SK-N-SH (cell line): ENCODE measurements around the gene PALM2AKAP2. TPM values are rescaled to one million over a fixed set of nuclear protein-coding genes. Genes with fewer than 3 reads are reported as not detected.
A peak's percentile ranks its signal among the peaks of the same experiment; 100 is the strongest.

ENCODE experiments used
- CTCF ChIA-PET: fragments of 300-600, 350-600 bp; formaldehyde crosslinking; extraction: SDS; loops from one replicate; lab custom pipeline; 2021; lab: Yijun Ruan, JAX
- POLR2A ChIA-PET: fragments of 350-600 bp; sonication (Branson Sonifier 250); formaldehyde crosslinking; extraction: SDS; loops from one replicate; lab custom pipeline; 2020; ENCODE audit warnings: antibody characterized with exemption, inconsistent platforms; lab: Yijun Ruan, JAX
- DNase-seq: peaks from one replicate; pipeline ENCODE4 v3.0.0; 2012
- H2AFZ ChIP-seq: fragments of 200-600 bp; sonication (generic); 2 replicates; pipeline ENCODE4 v1.8.1; 2016; ENCODE audit warnings: antibody characterized with exemption, mild to moderate bottlenecking, low read depth
- H3F3A ChIP-seq: fragments of 200-600 bp; sonication (generic); replicated peaks from 2 replicates; pipeline ENCODE3; 2016; ENCODE audit warnings: antibody characterized with exemption, mild to moderate bottlenecking; ENCODE audit not compliant: insufficient read depth
- H3K27ac ChIP-seq, 2 experiments: fragments of 200-500 bp in 1 of 2; fragments of 200-600 bp in 1 of 2; sonication (Bioruptor generic) in 1 of 2; sonication (generic), shearing (Covaris generic) in 1 of 2; 2 replicates each; pipeline versions ENCODE4 v1.5.1 to v1.6.1; 2014 to 2016; ENCODE audit warnings: low read depth in 2 of 2, inconsistent platforms in 1 of 2, low read length in 1 of 2, mild to moderate bottlenecking in 1 of 2, mixed read lengths in 1 of 2
- H3K27me3 ChIP-seq: fragments of 200-600 bp; sonication (generic), shearing (Covaris generic); 2 replicates; pipeline ENCODE4 v1.6.1; 2016; ENCODE audit warnings: mixed run types; ENCODE audit not compliant: insufficient read depth
- H3K36me3 ChIP-seq, 2 experiments: fragments of 200-500 bp in 1 of 2; fragments of 200-600 bp in 1 of 2; sonication (Bioruptor generic) in 1 of 2; sonication (generic) in 1 of 2; replicated peaks in 1 of 2; 2 replicates each; pipeline versions ENCODE3 to v1.5.1; 2014 to 2016; ENCODE audit warnings: low read length in 1 of 2, mild to moderate bottlenecking in 1 of 2; ENCODE audit not compliant: insufficient read depth in 2 of 2, control insufficient read depth in 1 of 2
- H3K4me1 ChIP-seq, 2 experiments: fragments of 200-500 bp in 1 of 2; fragments of 200-600 bp in 1 of 2; sonication (Bioruptor generic) in 1 of 2; sonication (generic), shearing (Covaris generic) in 1 of 2; 2 replicates each; pipeline versions ENCODE4 v1.5.1 to v1.6.1; 2014 to 2016; ENCODE audit warnings: low read depth in 1 of 2, low read length in 1 of 2, mixed run types in 1 of 2; ENCODE audit not compliant: insufficient read depth in 2 of 2, control insufficient read depth in 1 of 2
- H3K4me2 ChIP-seq: fragments of 200-600 bp; sonication (generic), shearing (Covaris generic); 2 replicates; pipeline ENCODE4 v1.6.1; 2017; ENCODE audit warnings: mixed run types
- H3K4me3 ChIP-seq, 2 experiments: fragments of 200-500 bp in 1 of 2; fragments of 200-600 bp in 1 of 2; sonication (Bioruptor generic) in 1 of 2; sonication (generic), shearing (Covaris generic) in 1 of 2; 2 replicates each; pipeline versions ENCODE4 v1.5.1 to v1.8.1; 2014 to 2016; ENCODE audit warnings: low read depth in 2 of 2, inconsistent platforms in 1 of 2, low read length in 1 of 2, mild to moderate bottlenecking in 1 of 2, mixed read lengths in 1 of 2, moderate library complexity in 1 of 2
- H3K79me2 ChIP-seq: fragments of 200-600 bp; sonication (generic); 2 replicates; pipeline ENCODE4 v1.8.1; 2017; ENCODE audit warnings: mild to moderate bottlenecking; ENCODE audit not compliant: insufficient read depth
- H3K9ac ChIP-seq: fragments of 200-600 bp; sonication (generic); 2 replicates; pipeline ENCODE4 v1.6.1; 2017; ENCODE audit warnings: mixed run types
- H3K9me2 ChIP-seq: fragments of 200-600 bp; sonication (generic); 2 replicates; pipeline ENCODE4 v1.6.1; 2017; ENCODE audit warnings: mixed run types
- H3K9me3 ChIP-seq: fragments of 200-600 bp; sonication (generic); 2 replicates; pipeline ENCODE4 v1.6.1; 2017; ENCODE audit warnings: mixed run types, mild to moderate bottlenecking, moderate library complexity
- H4K20me1 ChIP-seq: fragments of 200-600 bp; sonication (generic); 2 replicates; pipeline ENCODE4 v1.6.1; 2017; ENCODE audit warnings: mild to moderate bottlenecking, mixed run types; ENCODE audit not compliant: insufficient read depth
- CTCF ChIP-seq: fragments of 200-600 bp; sonication (generic); IDR thresholded peaks from 2 replicates; pipeline ENCODE4 v1.6.1; 2017; ENCODE audit warnings: antibody characterized with exemption, mild to moderate bottlenecking, moderate library complexity
- EP300 ChIP-seq, 2 experiments: IDR thresholded peaks; 2 replicates each; pipeline versions ENCODE4 v1.4.0 to v1.6.1; 2012; ENCODE audit warnings: borderline replicate concordance in 1 of 2, low read depth in 1 of 2, low read length in 1 of 2
- EZH2phosphoT487 ChIP-seq: fragments of 200-600 bp; sonication (generic); IDR thresholded peaks from 2 replicates; pipeline ENCODE4 v1.6.1; 2017; ENCODE audit warnings: low read depth, mixed run types, mild to moderate bottlenecking, antibody characterized with exemption, moderate library complexity, borderline replicate concordance
- FOSL2 ChIP-seq: IDR thresholded peaks from 2 replicates; pipeline ENCODE4 v1.4.0; 2012; ENCODE audit warnings: low read depth, mild to moderate bottlenecking, moderate library complexity, borderline replicate concordance
- FOXM1 ChIP-seq: IDR thresholded peaks from 2 replicates; pipeline ENCODE4 v1.4.0; 2012; ENCODE audit warnings: low read depth, mild to moderate bottlenecking
- JUND ChIP-seq: IDR thresholded peaks from 2 replicates; pipeline ENCODE4 v1.4.0; 2012
- MXI1 ChIP-seq: IDR thresholded peaks from 2 replicates; pipeline ENCODE4 v1.6.1; 2012; ENCODE audit warnings: mild to moderate bottlenecking, low read depth, low read length, improper control_type of control experiment
- NRF1 ChIP-seq: IDR thresholded peaks from 2 replicates; pipeline ENCODE4 v1.6.1; 2012; ENCODE audit warnings: low read depth, mild to moderate bottlenecking, low read length
- RAD21 ChIP-seq: IDR thresholded peaks from 2 replicates; pipeline ENCODE4 v1.6.1; 2012; ENCODE audit warnings: mild to moderate bottlenecking, low read length
- REST ChIP-seq: IDR thresholded peaks from 2 replicates; pipeline ENCODE4 v1.6.1; 2012; ENCODE audit warnings: mild to moderate bottlenecking, low read depth, low read length, moderate library complexity
- RXRA ChIP-seq: IDR thresholded peaks from 2 replicates; pipeline ENCODE4 v1.4.0; 2012; ENCODE audit warnings: low read depth, mild to moderate bottlenecking, borderline replicate concordance
- SIN3A ChIP-seq: IDR thresholded peaks from 2 replicates; pipeline ENCODE4 v1.6.1; 2012; ENCODE audit warnings: low read depth, mild to moderate bottlenecking, low read length, moderate library complexity, borderline replicate concordance
- SMC3 ChIP-seq: IDR thresholded peaks from 2 replicates; pipeline ENCODE4 v1.6.1; 2012; ENCODE audit warnings: low read depth, low read length, improper control_type of control experiment
- TCF12 ChIP-seq: IDR thresholded peaks from 2 replicates; pipeline ENCODE4 v1.4.0; 2012
- USF2 ChIP-seq: fragments of 150-350 bp; IDR thresholded peaks from 2 replicates; pipeline ENCODE4 v1.6.1; 2017; ENCODE audit warnings: antibody characterized with exemption, low read length, low read depth, borderline replicate concordance
- YY1 ChIP-seq: IDR thresholded peaks from 2 replicates; pipeline ENCODE4 v1.4.0; 2012; ENCODE audit warnings: low read depth, mild to moderate bottlenecking
- ZBTB33 ChIP-seq: IDR thresholded peaks from 2 replicates; pipeline ENCODE4 v1.4.0; 2012; ENCODE audit warnings: low read depth, borderline replicate concordance
- WGBS: methylation state at CpG from one replicate; pipeline ENCODE4 v1.1.6; 2017; ENCODE audit warnings: low lambda C conversion rate; 5-methylcytosine and 5-hydroxymethylcytosine counted together
- polyA plus RNA-seq, 3 experiments: library from polyadenylated mRNA; depleted of rRNA; stranded (reverse); fragments of >200 nt; gene quantifications; 2 replicates each; pipeline ENCODE4 v1.2.3, GENCODE V29; 2012

Gene PALM2AKAP2
- polyA plus RNA-seq, 1 of the 3 experiments (the other 2 are of a cell fraction) = 4.3 TPM

- CTCF ChIA-PET = no interaction called here
- peaks cover 4 to 41% of the 10 kb centered on the region in 2 experiments for H3K4me1 ChIP-seq
Observed at GRCh38 chr9:109796078-109796477, 16.1 kb downstream of the PALM2AKAP2 start.

More at GRCh38 chr9:109796078-109796477, 16.1 kb downstream of the PALM2AKAP2 start:
- peaks cover 48% of the 10 kb centered on the region for H3F3A ChIP-seq
- H3K4me2 ChIP-seq = no peak overlapping the region
- DNase-seq = no peak
- no peak overlapping the region for H3K4me3 ChIP-seq
- no peak overlapping the region for H2AFZ ChIP-seq
- H3K79me2 ChIP-seq = peaks cover 84% of the 10 kb centered on the region
- H3K27ac ChIP-seq = peak overlapping the region in 1 of 2 experiments; percentile 100; a peak in 2 of 4 replicates
- no peaks in the 10 kb centered on the region for H3K9me3 ChIP-seq
- no peak for TF ChIP-seq NRF1
- TF ChIP-seq EP300 (IDR thresholded peaks at IDR 0.05; ENCODE audit: borderline replicate concordance in 1 of 2, low read depth in 1 of 2, low read length in 1 of 2) = no peak
- no peak for TF ChIP-seq RAD21
- no peak for TF ChIP-seq USF2
- TF ChIP-seq SIN3A = no peak
- no peak for TF ChIP-seq FOSL2
- no peak for TF ChIP-seq RXRA
- no peak for TF ChIP-seq JUND
- TF ChIP-seq FOXM1 = no peak
- no peak for TF ChIP-seq TCF12
- TF ChIP-seq ZBTB33 = no peak
- no peak for TF ChIP-seq YY1
- no peak for TF ChIP-seq CTCF
- no peak for TF ChIP-seq SMC3
- TF ChIP-seq EZH2phosphoT487 = no peak
- no peak for TF ChIP-seq MXI1
- TF ChIP-seq REST = no peak
- H4K20me1 ChIP-seq = no peaks in the 10 kb centered on the region
- H3K9ac ChIP-seq = no peak overlapping the region
- no peaks in the 10 kb centered on the region for H3K36me3 ChIP-seq
- WGBS = 74% methylated on average over 1 of the region's 1 CpG
- POLR2A ChIA-PET = no interaction called here
- H3K9me2 ChIP-seq = no peaks in the 10 kb centered on the region
- H3K27me3 ChIP-seq = no peaks in the 10 kb centered on the region
